DND-41 (cell line): ENCODE data around the gene GPR152.

Experiments used
- EZH2 ChIP-seq: IDR thresholded peaks from 3 replicates; pipeline ENCODE4 v1.6.1; 2012; ENCODE audit warnings: borderline replicate concordance, low read depth, mild to moderate bottlenecking, moderate library complexity, low read length, inconsistent platforms; ENCODE audit not compliant: severe bottlenecking
- TF ChIP-seq, protein P1 (sequence below): IDR thresholded peaks from 2 replicates; pipeline ENCODE4 v1.5.1; 2012; ENCODE audit warnings: borderline replicate concordance, low read length, moderate library complexity, mild to moderate bottlenecking; ENCODE audit not compliant: poor library complexity, severe bottlenecking; ENCODE audit errors: extremely low read depth

GRCh38 chr11:67407688-67408163 is 44.8 kb downstream of the GPR152 start:
- TF ChIP-seq, protein P1, sequence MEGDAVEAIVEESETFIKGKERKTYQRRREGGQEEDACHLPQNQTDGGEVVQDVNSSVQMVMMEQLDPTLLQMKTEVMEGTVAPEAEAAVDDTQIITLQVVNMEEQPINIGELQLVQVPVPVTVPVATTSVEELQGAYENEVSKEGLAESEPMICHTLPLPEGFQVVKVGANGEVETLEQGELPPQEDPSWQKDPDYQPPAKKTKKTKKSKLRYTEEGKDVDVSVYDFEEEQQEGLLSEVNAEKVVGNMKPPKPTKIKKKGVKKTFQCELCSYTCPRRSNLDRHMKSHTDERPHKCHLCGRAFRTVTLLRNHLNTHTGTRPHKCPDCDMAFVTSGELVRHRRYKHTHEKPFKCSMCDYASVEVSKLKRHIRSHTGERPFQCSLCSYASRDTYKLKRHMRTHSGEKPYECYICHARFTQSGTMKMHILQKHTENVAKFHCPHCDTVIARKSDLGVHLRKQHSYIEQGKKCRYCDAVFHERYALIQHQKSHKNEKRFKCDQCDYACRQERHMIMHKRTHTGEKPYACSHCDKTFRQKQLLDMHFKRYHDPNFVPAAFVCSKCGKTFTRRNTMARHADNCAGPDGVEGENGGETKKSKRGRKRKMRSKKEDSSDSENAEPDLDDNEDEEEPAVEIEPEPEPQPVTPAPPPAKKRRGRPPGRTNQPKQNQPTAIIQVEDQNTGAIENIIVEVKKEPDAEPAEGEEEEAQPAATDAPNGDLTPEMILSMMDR, result no peak
- TF ChIP-seq EZH2, result no peak
